GM12878 (cell line): ENCODE data around the gene MIA2. TPM values are rescaled to one million over a fixed set of nuclear protein-coding genes. Genes with fewer than 3 reads are reported as not detected.

Source experiments
- ATAC-seq: fragments of 200-7000 bp; cut with Tn5 transposase; 3 replicates; pipeline ENCODE4 v1.9.1; 2020; ENCODE audit warnings: mild to moderate bottlenecking, moderate library complexity
- BruUV-seq: library from RNA; stranded (reverse); fragments of 400-500 nt; replicated peaks from 2 replicates; lab custom pipeline; 2021; lab: Mats Ljungman, UMichigan
- CTCF ChIA-PET: fragments of 300-600 bp; sonication (Branson Sonifier 250); formaldehyde crosslinking; extraction: SDS; loops from one replicate; lab custom pipeline; 2021; ENCODE audit warnings: inconsistent platforms; lab: Yijun Ruan, JAX
- POLR2A ChIA-PET: fragments of 350-600 bp; formaldehyde crosslinking; extraction: SDS; loops from one replicate; lab custom pipeline; 2021; ENCODE audit warnings: inconsistent platforms; lab: Charles Lee
- RAD21 ChIA-PET: fragments of 300-600 bp; sonication (Branson Sonifier 250); formaldehyde crosslinking; loops from one replicate; lab custom pipeline; 2023; ENCODE audit warnings: antibody characterized with exemption; ENCODE audit not compliant: unreplicated experiment; lab: Charles Lee
- SMC1A ChIA-PET: fragments of 300-600 bp; sonication (Branson Sonifier 250); formaldehyde crosslinking; loops from one replicate; lab custom pipeline; 2023; ENCODE audit not compliant: unreplicated experiment, uncharacterized antibody; lab: Charles Lee
- DNase-seq: peaks from one replicate; pipeline ENCODE4 v3.0.0-alpha.2; 2011; ENCODE audit warnings: low read depth, low spot score
- FAIRE-seq: peaks from 3 replicates; lab custom pipeline; 2011; peaks lifted over from hg19 to GRCh38; lab: Jason Lieb, UNC
- H2AFZ ChIP-seq: 2 replicates; pipeline ENCODE4 v1.6.0; 2011; ENCODE audit warnings: low read depth, low read length, control low read depth; ENCODE audit not compliant: control insufficient read depth
- H3K27ac ChIP-seq: 2 replicates; pipeline ENCODE4 v1.5.1; 2011; ENCODE audit warnings: control low read depth; ENCODE audit not compliant: control insufficient read depth, insufficient read depth
- H3K27me3 ChIP-seq, 2 experiments: replicated peaks in 1 of 2; 2 replicates each; pipeline versions ENCODE4 v1.6.0 to v1.6.1; 2011; ENCODE audit warnings: low read length in 1 of 2; ENCODE audit not compliant: control insufficient read depth in 2 of 2, insufficient read depth in 2 of 2
- H3K36me3 ChIP-seq, 2 experiments: 2 replicates each; pipeline ENCODE4 v1.5.1; 2011; ENCODE audit warnings: low read length in 1 of 2; ENCODE audit not compliant: control insufficient read depth in 2 of 2, insufficient read depth in 2 of 2
- H3K4me1 ChIP-seq: 2 replicates; pipeline ENCODE4 v1.6.1; 2011; ENCODE audit warnings: mild to moderate bottlenecking, low read length, moderate library complexity, mixed read lengths; ENCODE audit not compliant: control insufficient read depth, insufficient read depth
- H3K4me2 ChIP-seq: 2 replicates; pipeline ENCODE4 v1.6.0; 2011; ENCODE audit warnings: control low read depth; ENCODE audit not compliant: control insufficient read depth, insufficient read depth
- H3K4me3 ChIP-seq: fragments of 200-600 bp; sonication (generic); 2 replicates; pipeline ENCODE4 v1.5.1; 2016
- H3K79me2 ChIP-seq: 2 replicates; pipeline ENCODE4 v1.6.0; 2011; ENCODE audit warnings: low read length; ENCODE audit not compliant: control insufficient read depth, insufficient read depth
- H3K9ac ChIP-seq: 2 replicates; pipeline ENCODE4 v1.8.0; 2011; ENCODE audit warnings: low read length, control low read depth, mixed read lengths; ENCODE audit not compliant: control insufficient read depth, insufficient read depth
- H3K9me3 ChIP-seq: replicated peaks from 3 replicates; pipeline ENCODE4 v1.5.1; 2011; ENCODE audit warnings: mild to moderate bottlenecking, low read length; ENCODE audit not compliant: control insufficient read depth, insufficient read depth
- H4K20me1 ChIP-seq: 2 replicates; pipeline ENCODE4 v1.6.0; 2011; ENCODE audit not compliant: control insufficient read depth, insufficient read depth
- BRCA1 ChIP-seq: IDR thresholded peaks from 2 replicates; pipeline ENCODE4 v1.6.1; 2011; ENCODE audit warnings: low read depth, low read length, improper control_type of control experiment
- FOXM1 ChIP-seq: IDR thresholded peaks from 2 replicates; pipeline ENCODE4 v1.6.1; 2012; ENCODE audit warnings: low read depth, mild to moderate bottlenecking, inconsistent platforms, low read length, moderate library complexity
- IKZF2 ChIP-seq, 2 experiments: fragments of 450-650 bp; IDR thresholded peaks; 2 replicates each; pipeline ENCODE4 v1.6.1; 2017; ENCODE audit warnings: mild to moderate bottlenecking in 2 of 2, moderate library complexity in 2 of 2
- JUND ChIP-seq: IDR thresholded peaks from 2 replicates; pipeline ENCODE4 v1.6.1; 2012; ENCODE audit warnings: low read depth, mild to moderate bottlenecking, low read length, improper control_type of control experiment, moderate library complexity
- RB1 ChIP-seq: fragments of 450-650 bp; formaldehyde crosslinking; IDR thresholded peaks from 2 replicates; pipeline ENCODE4 v1.6.1; 2017; ENCODE audit warnings: mild to moderate bottlenecking, borderline replicate concordance
- SMAD5 ChIP-seq: IDR thresholded peaks from 2 replicates; pipeline ENCODE4 v1.6.1; 2016; ENCODE audit warnings: antibody characterized with exemption, low read depth
- STAT3 ChIP-seq: IDR thresholded peaks from 2 replicates; pipeline ENCODE4 v1.6.1; 2011; ENCODE audit warnings: low read depth, low read length, improper control_type of control experiment
- ZBED1 ChIP-seq: IDR thresholded peaks from 2 replicates; pipeline ENCODE4 v1.6.1; 2016; ENCODE audit warnings: borderline replicate concordance
- ZNF384 ChIP-seq: IDR thresholded peaks from 2 replicates; pipeline ENCODE4 v1.6.1; 2012; ENCODE audit warnings: low read depth, mild to moderate bottlenecking, low read length, improper control_type of control experiment, borderline replicate concordance
- WGBS: methylation state at CpG from one replicate; pipeline ENCODE4 v1.1.6; 2016; ENCODE audit warnings: low lambda C conversion rate; ENCODE audit not compliant: insufficient replicate concordance, insufficient coverage; ENCODE audit errors: missing lambda C conversion rate; 5-methylcytosine and 5-hydroxymethylcytosine counted together
- in situ Hi-C: fragments of 300-500 bp; cut with MboI; formaldehyde crosslinking; loops from 9 replicates; pipeline ENCODE4 v1.14.3; 2018; ENCODE audit warnings: mixed read lengths
- intact Hi-C: fragments of 100-400 bp; cut with micrococcal nuclease; formaldehyde crosslinking; loops from one replicate; pipeline ENCODE4 v1.14.2; 2022; ENCODE audit not compliant: unreplicated experiment
- polyA plus RNA-seq, 11 experiments: library from polyadenylated mRNA; depleted of rRNA in 4 of 11; unstranded in 6 of 11; stranded (reverse) in 5 of 11; fragments of >200 nt; fragmentation: Nextera tagmentation in 4 of 11; fragmentation: Illumina TruSeq in 1 of 11; extraction: Ambion mirVana in 4 of 11; extraction: Trizol in 1 of 11; gene quantifications; 1 replicate in 1 of 11; 2 replicates in 10 of 11; pipeline versions ENCODE4 v1.2.1 to v1.2.3, GENCODE V29; 2011 to 2016; ENCODE audit warnings: inconsistent platforms in 2 of 11, missing spikeins in 2 of 11, low read depth in 1 of 11
- total RNA-seq, 4 experiments: library from RNA; depleted of rRNA in 3 of 4; stranded (reverse); fragments of >200 nt in 3 of 4; fragmentation: Illumina TruSeq in 1 of 4; extraction: Trizol in 1 of 4; gene quantifications; 2 replicates each; pipeline versions ENCODE4 v1.2.1 to v1.2.3, GENCODE V29; 2013 to 2021
- TF ChIP-seq, protein P1 (sequence below), 3 experiments: IDR thresholded peaks in 2 of 3; conservative IDR thresholded peaks in 1 of 3; 2 replicates each; pipeline ENCODE4 v1.5.1; 2011; ENCODE audit warnings: low read depth in 3 of 3, low read length in 3 of 3, mild to moderate bottlenecking in 3 of 3, control low read depth in 2 of 3, moderate library complexity in 2 of 3, inconsistent platforms in 1 of 3, mixed read lengths in 1 of 3; ENCODE audit not compliant: control insufficient read depth in 2 of 3, insufficient read depth in 1 of 3; ENCODE audit errors: extremely low read depth in 1 of 3
- TF ChIP-seq, protein P2 (sequence below): IDR thresholded peaks from 2 replicates; pipeline ENCODE4 v1.6.1; 2011; ENCODE audit warnings: low read depth, mild to moderate bottlenecking, low read length, moderate library complexity, borderline replicate concordance; ENCODE audit errors: extremely low read depth
- TF ChIP-seq, protein P3 (sequence below): fragments of 450-650 bp; IDR thresholded peaks from 2 replicates; pipeline ENCODE4 v1.6.1; 2016; ENCODE audit warnings: mild to moderate bottlenecking
- TF ChIP-seq, protein P4 (sequence below): fragments of 450-650 bp; formaldehyde crosslinking; IDR thresholded peaks from 2 replicates; pipeline ENCODE4 v1.5.0; 2022; ENCODE audit warnings: mild to moderate bottlenecking, missing genetic modification characterization

Gene MIA2
- total and polyA plus RNA-seq, 10 of the 15 experiments (the other 5 are each of a cell fraction or from before 2014, with no cell fraction given): 6.3 to 36.8 (median 17.1) TPM

DNA sequence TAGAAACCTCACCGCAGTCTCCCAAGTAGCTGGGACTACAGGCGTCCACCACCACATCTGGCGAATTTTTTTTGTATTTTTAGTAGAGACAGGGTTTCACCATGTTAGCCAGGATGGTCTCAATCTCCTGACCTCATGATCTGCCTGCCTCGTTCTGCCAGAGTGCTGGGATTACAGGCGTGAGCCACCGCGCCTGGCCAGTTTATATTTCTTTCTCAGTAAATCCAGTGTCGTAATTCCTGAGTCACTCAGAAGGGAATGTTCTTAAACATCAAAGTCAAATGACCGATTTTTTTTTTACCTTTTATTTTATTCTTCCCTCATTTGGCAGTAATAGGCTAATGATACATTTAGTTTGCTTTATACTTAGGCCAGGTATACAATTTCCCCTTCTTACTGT lies 118.0 kb downstream of the MIA2 start:
- no peak for ATAC-seq
- SMC1A ChIA-PET: no interaction called here
- Histone ChIP-seq H3K4me1 (no peaks in the 10 kb centered on the region), H3K27ac (no peak overlapping the region), H3K9ac (no peak overlapping the region), H4K20me1 (no peaks in the 10 kb centered on the region), H3K4me2 (no peak overlapping the region), H3K36me3 (no peaks in the 10 kb centered on the region), H3K79me2 (no peaks in the 10 kb centered on the region), H3K9me3 (no peaks in the 10 kb centered on the region; the same call in 1 of the 3 replicates), H3K4me3 (no peak overlapping the region), H3K27me3 (no peaks in the 10 kb centered on the region), H2AFZ (no peak overlapping the region)
- DNase-seq: no peak
- CTCF ChIA-PET: no interaction called here
- in situ Hi-C loops: no loop called here
- BruUV-seq: no TSS peak
- POLR2A ChIA-PET: no interaction called here
- WGBS: 97% methylated on average over 9 of the region's 9 CpGs
- RAD21 ChIA-PET: no interaction called here
- intact Hi-C loops: no loop called here
- FAIRE-seq: no peak
- no peak for TF ChIP-seq IKZF2 (IDR thresholded peaks at IDR 0.05)
- no peak for TF ChIP-seq ZBED1
- TF ChIP-seq ZNF384: no peak
- TF ChIP-seq, protein P1, sequence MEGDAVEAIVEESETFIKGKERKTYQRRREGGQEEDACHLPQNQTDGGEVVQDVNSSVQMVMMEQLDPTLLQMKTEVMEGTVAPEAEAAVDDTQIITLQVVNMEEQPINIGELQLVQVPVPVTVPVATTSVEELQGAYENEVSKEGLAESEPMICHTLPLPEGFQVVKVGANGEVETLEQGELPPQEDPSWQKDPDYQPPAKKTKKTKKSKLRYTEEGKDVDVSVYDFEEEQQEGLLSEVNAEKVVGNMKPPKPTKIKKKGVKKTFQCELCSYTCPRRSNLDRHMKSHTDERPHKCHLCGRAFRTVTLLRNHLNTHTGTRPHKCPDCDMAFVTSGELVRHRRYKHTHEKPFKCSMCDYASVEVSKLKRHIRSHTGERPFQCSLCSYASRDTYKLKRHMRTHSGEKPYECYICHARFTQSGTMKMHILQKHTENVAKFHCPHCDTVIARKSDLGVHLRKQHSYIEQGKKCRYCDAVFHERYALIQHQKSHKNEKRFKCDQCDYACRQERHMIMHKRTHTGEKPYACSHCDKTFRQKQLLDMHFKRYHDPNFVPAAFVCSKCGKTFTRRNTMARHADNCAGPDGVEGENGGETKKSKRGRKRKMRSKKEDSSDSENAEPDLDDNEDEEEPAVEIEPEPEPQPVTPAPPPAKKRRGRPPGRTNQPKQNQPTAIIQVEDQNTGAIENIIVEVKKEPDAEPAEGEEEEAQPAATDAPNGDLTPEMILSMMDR (IDR thresholded peaks at IDR 0.05 in 2 of 3, conservative IDR thresholded peaks at IDR 0.05 in 1 of 3; ENCODE audit: control insufficient read depth in 2 of 3, extremely low read depth in 1 of 3, insufficient read depth in 1 of 3, low read depth in 3 of 3, low read length in 3 of 3): no peak
- no peak for TF ChIP-seq FOXM1
- TF ChIP-seq, protein P2, sequence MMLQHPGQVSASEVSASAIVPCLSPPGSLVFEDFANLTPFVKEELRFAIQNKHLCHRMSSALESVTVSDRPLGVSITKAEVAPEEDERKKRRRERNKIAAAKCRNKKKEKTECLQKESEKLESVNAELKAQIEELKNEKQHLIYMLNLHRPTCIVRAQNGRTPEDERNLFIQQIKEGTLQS: no peak
- TF ChIP-seq SMAD5: no peak
- no peak for TF ChIP-seq RB1
- TF ChIP-seq JUND: no peak
- TF ChIP-seq, protein P3, sequence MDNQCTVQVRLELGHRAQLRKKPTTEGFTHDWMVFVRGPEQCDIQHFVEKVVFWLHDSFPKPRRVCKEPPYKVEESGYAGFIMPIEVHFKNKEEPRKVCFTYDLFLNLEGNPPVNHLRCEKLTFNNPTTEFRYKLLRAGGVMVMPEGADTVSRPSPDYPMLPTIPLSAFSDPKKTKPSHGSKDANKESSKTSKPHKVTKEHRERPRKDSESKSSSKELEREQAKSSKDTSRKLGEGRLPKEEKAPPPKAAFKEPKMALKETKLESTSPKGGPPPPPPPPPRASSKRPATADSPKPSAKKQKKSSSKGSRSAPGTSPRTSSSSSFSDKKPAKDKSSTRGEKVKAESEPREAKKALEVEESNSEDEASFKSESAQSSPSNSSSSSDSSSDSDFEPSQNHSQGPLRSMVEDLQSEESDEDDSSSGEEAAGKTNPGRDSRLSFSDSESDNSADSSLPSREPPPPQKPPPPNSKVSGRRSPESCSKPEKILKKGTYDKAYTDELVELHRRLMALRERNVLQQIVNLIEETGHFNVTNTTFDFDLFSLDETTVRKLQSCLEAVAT: no peak
- no peak for TF ChIP-seq STAT3
- TF ChIP-seq, protein P4, sequence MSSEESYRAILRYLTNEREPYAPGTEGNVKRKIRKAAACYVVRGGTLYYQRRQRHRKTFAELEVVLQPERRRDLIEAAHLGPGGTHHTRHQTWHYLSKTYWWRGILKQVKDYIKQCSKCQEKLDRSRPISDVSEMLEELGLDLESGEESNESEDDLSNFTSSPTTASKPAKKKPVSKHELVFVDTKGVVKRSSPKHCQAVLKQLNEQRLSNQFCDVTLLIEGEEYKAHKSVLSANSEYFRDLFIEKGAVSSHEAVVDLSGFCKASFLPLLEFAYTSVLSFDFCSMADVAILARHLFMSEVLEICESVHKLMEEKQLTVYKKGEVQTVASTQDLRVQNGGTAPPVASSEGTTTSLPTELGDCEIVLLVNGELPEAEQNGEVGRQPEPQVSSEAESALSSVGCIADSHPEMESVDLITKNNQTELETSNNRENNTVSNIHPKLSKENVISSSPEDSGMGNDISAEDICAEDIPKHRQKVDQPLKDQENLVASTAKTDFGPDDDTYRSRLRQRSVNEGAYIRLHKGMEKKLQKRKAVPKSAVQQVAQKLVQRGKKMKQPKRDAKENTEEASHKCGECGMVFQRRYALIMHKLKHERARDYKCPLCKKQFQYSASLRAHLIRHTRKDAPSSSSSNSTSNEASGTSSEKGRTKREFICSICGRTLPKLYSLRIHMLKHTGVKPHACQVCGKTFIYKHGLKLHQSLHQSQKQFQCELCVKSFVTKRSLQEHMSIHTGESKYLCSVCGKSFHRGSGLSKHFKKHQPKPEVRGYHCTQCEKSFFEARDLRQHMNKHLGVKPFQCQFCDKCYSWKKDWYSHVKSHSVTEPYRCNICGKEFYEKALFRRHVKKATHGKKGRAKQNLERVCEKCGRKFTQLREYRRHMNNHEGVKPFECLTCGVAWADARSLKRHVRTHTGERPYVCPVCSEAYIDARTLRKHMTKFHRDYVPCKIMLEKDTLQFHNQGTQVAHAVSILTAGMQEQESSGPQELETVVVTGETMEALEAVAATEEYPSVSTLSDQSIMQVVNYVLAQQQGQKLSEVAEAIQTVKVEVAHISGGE (CRISPR knock-in tag): no peak
- no peak for TF ChIP-seq BRCA1
